HepG2 (cell line): Measurements from ENCODE around the gene TMCC2. TPM values are rescaled to one million over a fixed set of nuclear protein-coding genes. Genes with fewer than 3 reads are reported as not detected.

Source experiments
- DNMT1 ChIP-seq: sonication (generic); formaldehyde crosslinking; IDR thresholded peaks from 2 replicates; pipeline ENCODE4 v1.5.1; 2020; ENCODE audit warnings: mild to moderate bottlenecking, missing genetic modification reagents
- GTF2F1 ChIP-seq: fragments of 150-350 bp; IDR thresholded peaks from 2 replicates; pipeline ENCODE4 v1.6.1; 2014; ENCODE audit warnings: low read length
- IRF1 ChIP-seq: sonication (generic); formaldehyde crosslinking; IDR thresholded peaks from 2 replicates; pipeline ENCODE4 v1.4.0; 2020; ENCODE audit warnings: low read depth, mild to moderate bottlenecking, missing genetic modification reagents
- ISL2 ChIP-seq: sonication (generic); formaldehyde crosslinking; IDR thresholded peaks from 2 replicates; pipeline ENCODE4 v1.5.0; 2020; ENCODE audit warnings: missing genetic modification reagents
- KIAA2018 ChIP-seq: sonication (generic); formaldehyde crosslinking; IDR thresholded peaks from 2 replicates; pipeline ENCODE4 v1.5.0; 2020; ENCODE audit warnings: mild to moderate bottlenecking, missing genetic modification reagents, borderline replicate concordance
- SIN3B ChIP-seq: fragments of 150-350 bp; IDR thresholded peaks from 2 replicates; pipeline ENCODE4 v1.6.1; 2014; ENCODE audit warnings: low read length
- SNAPC2 ChIP-seq: sonication (generic); formaldehyde crosslinking; IDR thresholded peaks from 2 replicates; pipeline ENCODE4 v1.8.1; 2022; ENCODE audit warnings: mild to moderate bottlenecking, missing genetic modification reagents
- SOX5 ChIP-seq: IDR thresholded peaks from 2 replicates; pipeline ENCODE4 v1.6.1; 2016; ENCODE audit warnings: borderline replicate concordance
- TBX3 ChIP-seq: fragments of 450-650 bp; IDR thresholded peaks from 2 replicates; pipeline ENCODE4 v1.6.1; 2017; ENCODE audit warnings: antibody characterized with exemption, mild to moderate bottlenecking, inconsistent platforms, borderline replicate concordance
- ZBTB34 ChIP-seq: sonication (generic); formaldehyde crosslinking; IDR thresholded peaks from 2 replicates; pipeline ENCODE4 v1.8.0; 2022; ENCODE audit warnings: mild to moderate bottlenecking, missing genetic modification reagents
- ZFP82 ChIP-seq: sonication (generic); formaldehyde crosslinking; IDR thresholded peaks from 2 replicates; pipeline ENCODE4 v1.5.1; 2020; ENCODE audit warnings: mild to moderate bottlenecking, missing genetic modification reagents, borderline replicate concordance
- ZNF264 ChIP-seq: sonication (generic); formaldehyde crosslinking; IDR thresholded peaks from 2 replicates; pipeline ENCODE4 v1.4.0; 2020; ENCODE audit warnings: missing genetic modification reagents
- ZNF589 ChIP-seq: sonication (generic); formaldehyde crosslinking; conservative IDR thresholded peaks from 2 replicates; pipeline ENCODE4 v1.8.0; 2022; ENCODE audit warnings: mild to moderate bottlenecking, moderate library complexity, missing genetic modification reagents
- ZNF768 ChIP-seq: sonication (generic); formaldehyde crosslinking; IDR thresholded peaks from 2 replicates; pipeline ENCODE4 v1.4.0; 2020; ENCODE audit warnings: missing genetic modification reagents
- ZSCAN20 ChIP-seq: sonication (generic); formaldehyde crosslinking; IDR thresholded peaks from 2 replicates; pipeline ENCODE4 v1.4.0; 2020; ENCODE audit warnings: missing genetic modification reagents, mild to moderate bottlenecking, borderline replicate concordance
- polyA plus RNA-seq, 8 experiments: library from polyadenylated mRNA; depleted of rRNA in 3 of 8; stranded (reverse) in 7 of 8; unstranded in 1 of 8; fragments of >200 nt; fragmentation: Illumina TruSeq in 4 of 8; extraction: Trizol in 4 of 8; gene quantifications; 2 replicates each; pipeline versions ENCODE4 v1.2.1 to v1.2.3, GENCODE V29; 2011 to 2016; ENCODE audit warnings: low read depth in 4 of 8, missing spikeins in 1 of 8, mixed read lengths in 1 of 8; ENCODE audit not compliant: insufficient read depth in 1 of 8
- total RNA-seq, 5 experiments: library from RNA; depleted of rRNA; stranded (reverse); fragments of >200 nt; fragmentation: Illumina TruSeq; extraction: Trizol; gene quantifications; 2 replicates each; pipeline ENCODE4 v1.2.3, GENCODE V29; 2016; ENCODE audit warnings: low read depth in 1 of 5
- TF ChIP-seq, protein P1 (sequence below), 2 experiments: fragments of 450-650 bp in 1 of 2; sonication (generic) in 1 of 2; formaldehyde crosslinking; IDR thresholded peaks; 2 replicates each; pipeline versions ENCODE4 v1.5.0 to v1.8.0; 2020 to 2022; ENCODE audit warnings: mild to moderate bottlenecking in 1 of 2, missing genetic modification reagents in 1 of 2
- TF ChIP-seq, protein P2 (sequence below): sonication (generic); formaldehyde crosslinking; IDR thresholded peaks from 2 replicates; pipeline ENCODE4 v1.5.0; 2020; ENCODE audit warnings: missing genetic modification reagents, mild to moderate bottlenecking, borderline replicate concordance

The TMCC2 gene
- total and polyA plus RNA-seq, 2 of the 13 experiments (the other 11 are each of a cell fraction or from before 2014, with no cell fraction given), result 0.12 to 0.24 TPM

- TF ChIP-seq, protein P1, sequence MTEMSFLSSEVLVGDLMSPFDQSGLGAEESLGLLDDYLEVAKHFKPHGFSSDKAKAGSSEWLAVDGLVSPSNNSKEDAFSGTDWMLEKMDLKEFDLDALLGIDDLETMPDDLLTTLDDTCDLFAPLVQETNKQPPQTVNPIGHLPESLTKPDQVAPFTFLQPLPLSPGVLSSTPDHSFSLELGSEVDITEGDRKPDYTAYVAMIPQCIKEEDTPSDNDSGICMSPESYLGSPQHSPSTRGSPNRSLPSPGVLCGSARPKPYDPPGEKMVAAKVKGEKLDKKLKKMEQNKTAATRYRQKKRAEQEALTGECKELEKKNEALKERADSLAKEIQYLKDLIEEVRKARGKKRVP (CRISPR knock-in tag; IDR thresholded peaks at IDR 0.05), result no peak
- no peak for TF ChIP-seq ZBTB34 (CRISPR knock-in tag)
- peak; percentile 92; the same call in 1 of the 2 replicates for TF ChIP-seq DNMT1 (CRISPR knock-in tag)
- TF ChIP-seq KIAA2018 (CRISPR knock-in tag), result no peak
- no peak for TF ChIP-seq ZNF264 (CRISPR knock-in tag)
- TF ChIP-seq ZNF589 (CRISPR knock-in tag), result no peak
- no peak for TF ChIP-seq IRF1
- no peak for TF ChIP-seq SOX5 (CRISPR knock-in tag)
- TF ChIP-seq, protein P2, sequence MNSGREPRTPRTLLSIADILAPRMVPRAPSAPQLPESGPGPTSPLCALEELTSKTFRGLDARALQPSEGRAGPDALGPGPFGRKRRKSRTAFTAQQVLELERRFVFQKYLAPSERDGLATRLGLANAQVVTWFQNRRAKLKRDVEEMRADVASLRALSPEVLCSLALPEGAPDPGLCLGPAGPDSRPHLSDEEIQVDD (CRISPR knock-in tag), result no peak
- no peak; the same call in 1 of the 2 replicates for TF ChIP-seq SNAPC2 (CRISPR knock-in tag)
- peak; percentile 80; the same call in 1 of the 2 replicates for TF ChIP-seq ZNF768 (CRISPR knock-in tag)
- TF ChIP-seq SIN3B, result no peak
- TF ChIP-seq GTF2F1, result no peak
- no peak for TF ChIP-seq ZFP82 (CRISPR knock-in tag)
- TF ChIP-seq TBX3, result peak; percentile 64; the same call in 1 of the 2 replicates
- TF ChIP-seq ISL2 (CRISPR knock-in tag), result no peak
- no peak for TF ChIP-seq ZSCAN20 (CRISPR knock-in tag)
These were observed 93.6 kb downstream of the TMCC2 start, which contains the start of gene NUAK2 (continued) for GRCh38 chr1:205321162-205321958.
